GM19035 (cell line): ENCODE data around the gene TBX2.

Experiments used
- ATAC-seq: cut with Tn5 transposase; IDR thresholded peaks from one replicate; pipeline ENCODE4 v1.9.1; 2021; ENCODE audit not compliant: unreplicated experiment

TBX2 gene

GRCh38 chr17:61387511-61388305 is 11.9 kb upstream of the TBX2 start:
- ATAC-seq, result no peak

- ATAC-seq, result no peak
Observed at GRCh38 chr17:61388561-61389356, 10.9 kb upstream of the TBX2 start.

- ATAC-seq, result no peak
Observed at GRCh38 chr17:61389670-61390478, 9.8 kb upstream of the TBX2 start.

GRCh38 chr17:61390479-61390791 is 9.2 kb upstream of the TBX2 start:
- ATAC-seq, result no peak

GRCh38 chr17:61391595-61392291 is 7.9 kb upstream of the TBX2 start:
- ATAC-seq, result no peak

- ATAC-seq, result no peak
Observed at GRCh38 chr17:61392679-61393078, 7.0 kb upstream of the TBX2 start.

GRCh38 chr17:61393550-61393903 is 6.1 kb upstream of the TBX2 start:
- no peak for ATAC-seq

- ATAC-seq, result no peak
Observed at GRCh38 chr17:61393904-61394629, 5.6 kb upstream of the TBX2 start.

- no peak for ATAC-seq
Observed at GRCh38 chr17:61394630-61395408, 4.8 kb upstream of the TBX2 start.

- ATAC-seq, result no peak
Observed at GRCh38 chr17:61395409-61395982, 4.1 kb upstream of the TBX2 start.

GRCh38 chr17:61395983-61396585 is 3.6 kb upstream of the TBX2 start:
- no peak for ATAC-seq

GRCh38 chr17:61396586-61397085 is 3.0 kb upstream of the TBX2 start:
- no peak for ATAC-seq

GRCh38 chr17:61397086-61397842 is 2.4 kb upstream of the TBX2 start:
- no peak for ATAC-seq

GRCh38 chr17:61398721-61399130 is 917 bp upstream of the TBX2 start:
- no peak for ATAC-seq

- no peak for ATAC-seq
Observed at GRCh38 chr17:61400066-61400716, 548 bp downstream of the TBX2 start.

- ATAC-seq, result no peak
Observed at GRCh38 chr17:61400717-61401388, 1.2 kb downstream of the TBX2 start.
